K562 (cell line): ENCODE measurements around the gene TUBA8.

Experiments used
- BACH1 ChIP-seq: fragments of 200-800 bp; sonication (Bioruptor generic); IDR thresholded peaks from 2 replicates; pipeline ENCODE4 v1.6.1; 2016; ENCODE audit warnings: missing genetic modification characterization, missing compliant biosample characterization
- LARP7 ChIP-seq: fragments of 450-650 bp; IDR thresholded peaks from 2 replicates; pipeline ENCODE4 v1.6.1; 2016
- POLR2A ChIP-seq: fragments of 450-650 bp; conservative IDR thresholded peaks from 2 replicates; pipeline ENCODE4 v1.6.1; 2016
- POLR2AphosphoS5 ChIP-seq: IDR thresholded peaks from 2 replicates; pipeline ENCODE4 v1.6.1; 2011; ENCODE audit warnings: mild to moderate bottlenecking, low read depth, low read length, moderate library complexity; ENCODE audit not compliant: control insufficient read depth, insufficient read depth
- RAD21 ChIP-seq, 2 experiments: fragments of 250-450 bp in 1 of 2; fragments of 450-650 bp in 1 of 2; sonication (Bioruptor Pico) in 1 of 2; formaldehyde crosslinking in 1 of 2; IDR thresholded peaks in 1 of 2; conservative IDR thresholded peaks in 1 of 2; 2 replicates each; pipeline versions ENCODE4 v1.4.0 to v1.8.0; 2020 to 2022; ENCODE audit warnings: mild to moderate bottlenecking in 2 of 2, moderate library complexity in 1 of 2
- RNF2 ChIP-seq: sonication (generic); IDR thresholded peaks from 2 replicates; pipeline ENCODE4 v1.6.1; 2016
- ZC3H8 ChIP-seq: fragments of 450-650 bp; IDR thresholded peaks from 2 replicates; pipeline ENCODE4 v1.6.1; 2017
- ZNF232 ChIP-seq: sonication (generic); formaldehyde crosslinking; IDR thresholded peaks from 2 replicates; pipeline ENCODE4 v1.8.0; 2022; ENCODE audit warnings: mild to moderate bottlenecking, missing genetic modification reagents
- ZNF24 ChIP-seq: fragments of 450-650 bp; IDR thresholded peaks from 2 replicates; pipeline ENCODE4 v1.6.1; 2016
- ZNF274 ChIP-seq: IDR thresholded peaks from 2 replicates; pipeline ENCODE4 v1.6.1; 2011; ENCODE audit warnings: low read depth, mild to moderate bottlenecking, low read length, moderate library complexity, borderline replicate concordance
- TF ChIP-seq, protein P1 (sequence below): fragments of 450-650 bp; conservative IDR thresholded peaks from 2 replicates; pipeline ENCODE4 v1.6.1; 2016; ENCODE audit warnings: missing genetic modification characterization, low read depth, mild to moderate bottlenecking, missing compliant biosample characterization, moderate library complexity
- TF ChIP-seq, protein P2 (sequence below): fragments of 200-400 bp; formaldehyde crosslinking; IDR thresholded peaks from 2 replicates; pipeline ENCODE4 v1.6.1; 2017; ENCODE audit warnings: mild to moderate bottlenecking, low read depth, low read length, moderate library complexity
- TF ChIP-seq, protein P3 (sequence below): sonication (generic); formaldehyde crosslinking; IDR thresholded peaks from 2 replicates; pipeline ENCODE4 v1.8.1; 2022; ENCODE audit warnings: missing genetic modification reagents

DNA sequence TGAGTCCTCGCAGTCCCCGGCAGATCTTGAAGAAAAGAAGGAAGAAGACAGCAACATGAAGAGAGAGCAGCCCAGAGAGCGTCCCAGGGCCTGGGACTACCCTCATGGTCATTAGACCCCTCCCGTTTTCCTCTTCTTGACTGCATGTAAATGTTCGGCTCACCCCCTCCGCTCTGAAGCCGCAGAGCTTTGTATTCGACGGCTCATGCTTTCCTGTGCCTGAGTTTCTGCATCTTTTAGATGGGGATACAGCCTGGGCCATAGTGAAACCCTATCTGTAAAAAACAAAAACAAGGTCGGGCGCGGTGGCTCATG, 47.1 kb downstream of the TUBA8 start:
- TF ChIP-seq, protein P1, sequence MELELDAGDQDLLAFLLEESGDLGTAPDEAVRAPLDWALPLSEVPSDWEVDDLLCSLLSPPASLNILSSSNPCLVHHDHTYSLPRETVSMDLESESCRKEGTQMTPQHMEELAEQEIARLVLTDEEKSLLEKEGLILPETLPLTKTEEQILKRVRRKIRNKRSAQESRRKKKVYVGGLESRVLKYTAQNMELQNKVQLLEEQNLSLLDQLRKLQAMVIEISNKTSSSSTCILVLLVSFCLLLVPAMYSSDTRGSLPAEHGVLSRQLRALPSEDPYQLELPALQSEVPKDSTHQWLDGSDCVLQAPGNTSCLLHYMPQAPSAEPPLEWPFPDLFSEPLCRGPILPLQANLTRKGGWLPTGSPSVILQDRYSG (tag): no peak
- TF ChIP-seq RAD21 (CRISPR knock-in tag; conservative IDR thresholded peaks at IDR 0.05 in 1 of 2, IDR thresholded peaks at IDR 0.05 in 1 of 2) (no peak), ZNF24 (no peak), ZNF274 (no peak), ZC3H8 (no peak), POLR2A (no peak), ZNF232 (CRISPR knock-in tag) (no peak), LARP7 (no peak), BACH1 (tag) (no peak), RNF2 (no peak), POLR2AphosphoS5 (no peak)
- TF ChIP-seq, protein P2, sequence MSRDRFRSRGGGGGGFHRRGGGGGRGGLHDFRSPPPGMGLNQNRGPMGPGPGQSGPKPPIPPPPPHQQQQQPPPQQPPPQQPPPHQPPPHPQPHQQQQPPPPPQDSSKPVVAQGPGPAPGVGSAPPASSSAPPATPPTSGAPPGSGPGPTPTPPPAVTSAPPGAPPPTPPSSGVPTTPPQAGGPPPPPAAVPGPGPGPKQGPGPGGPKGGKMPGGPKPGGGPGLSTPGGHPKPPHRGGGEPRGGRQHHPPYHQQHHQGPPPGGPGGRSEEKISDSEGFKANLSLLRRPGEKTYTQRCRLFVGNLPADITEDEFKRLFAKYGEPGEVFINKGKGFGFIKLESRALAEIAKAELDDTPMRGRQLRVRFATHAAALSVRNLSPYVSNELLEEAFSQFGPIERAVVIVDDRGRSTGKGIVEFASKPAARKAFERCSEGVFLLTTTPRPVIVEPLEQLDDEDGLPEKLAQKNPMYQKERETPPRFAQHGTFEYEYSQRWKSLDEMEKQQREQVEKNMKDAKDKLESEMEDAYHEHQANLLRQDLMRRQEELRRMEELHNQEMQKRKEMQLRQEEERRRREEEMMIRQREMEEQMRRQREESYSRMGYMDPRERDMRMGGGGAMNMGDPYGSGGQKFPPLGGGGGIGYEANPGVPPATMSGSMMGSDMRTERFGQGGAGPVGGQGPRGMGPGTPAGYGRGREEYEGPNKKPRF: no peak
- TF ChIP-seq, protein P3, sequence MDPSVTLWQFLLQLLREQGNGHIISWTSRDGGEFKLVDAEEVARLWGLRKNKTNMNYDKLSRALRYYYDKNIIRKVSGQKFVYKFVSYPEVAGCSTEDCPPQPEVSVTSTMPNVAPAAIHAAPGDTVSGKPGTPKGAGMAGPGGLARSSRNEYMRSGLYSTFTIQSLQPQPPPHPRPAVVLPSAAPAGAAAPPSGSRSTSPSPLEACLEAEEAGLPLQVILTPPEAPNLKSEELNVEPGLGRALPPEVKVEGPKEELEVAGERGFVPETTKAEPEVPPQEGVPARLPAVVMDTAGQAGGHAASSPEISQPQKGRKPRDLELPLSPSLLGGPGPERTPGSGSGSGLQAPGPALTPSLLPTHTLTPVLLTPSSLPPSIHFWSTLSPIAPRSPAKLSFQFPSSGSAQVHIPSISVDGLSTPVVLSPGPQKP (CRISPR knock-in tag): no peak
